ENCODE measurements around the gene POLR1H.
"Not testable (repeated sequence)": the region's sequence is repeated elsewhere in the genome, so short reads cannot be mapped to it uniquely, and the experiment has no call there.

POLR1H gene, protein sequence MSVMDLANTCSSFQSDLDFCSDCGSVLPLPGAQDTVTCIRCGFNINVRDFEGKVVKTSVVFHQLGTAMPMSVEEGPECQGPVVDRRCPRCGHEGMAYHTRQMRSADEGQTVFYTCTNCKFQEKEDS

DNA sequence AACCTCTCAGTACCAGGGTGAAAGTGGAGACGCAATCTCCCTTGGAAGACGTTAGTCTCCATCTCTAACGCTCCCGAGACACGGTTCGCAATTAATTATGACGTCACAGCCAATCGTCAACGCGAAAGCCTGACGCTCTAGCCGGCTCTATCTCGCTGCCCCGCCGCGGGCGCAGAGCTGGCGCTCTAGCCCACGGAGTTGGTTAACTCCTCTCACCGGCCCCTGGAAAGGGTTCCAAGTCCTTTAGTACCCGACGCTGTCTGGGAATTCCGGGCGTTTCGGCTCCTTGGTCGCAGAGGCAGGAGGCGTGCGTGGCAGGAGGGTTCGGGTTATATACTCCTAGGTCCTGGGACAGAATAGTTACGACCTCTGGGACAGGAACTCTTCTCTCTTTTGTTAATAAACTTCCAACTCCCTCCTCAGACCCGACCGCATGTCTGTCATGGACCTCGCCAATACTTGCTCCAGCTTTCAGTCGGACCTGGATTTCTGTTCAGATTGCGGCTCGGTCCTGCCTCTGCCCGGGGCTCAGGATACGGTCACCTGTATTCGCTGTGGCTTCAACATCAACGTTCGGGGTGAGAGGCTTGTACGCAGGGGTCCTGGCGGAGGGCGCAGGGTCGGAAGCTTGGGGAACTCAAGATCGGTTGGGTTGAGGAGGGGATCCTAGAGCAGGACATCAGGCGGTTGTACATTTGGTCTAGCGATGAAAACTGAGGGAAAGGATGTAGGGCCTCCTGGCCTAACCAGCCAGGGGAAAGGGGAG, at the start of gene POLR1H:
TSS of gene POLR1H (plus strand) at position 174 of the 766 bp plus-strand sequence. CDS start at position 434, 260 bp downstream.
- peak; percentile 66 for DNase-seq (ENCODE audit: low read depth)

GRCh38 chr6:30013291-30013922, 47.7 kb upstream of the POLR1H start:
- DNase-seq (ENCODE audit: low read depth) = peak; percentile 10

- DNase-seq (ENCODE audit: low read depth) = no peak
These were observed 41.2 kb upstream of the POLR1H start for GRCh38 chr6:30019819-30020218.

DNA sequence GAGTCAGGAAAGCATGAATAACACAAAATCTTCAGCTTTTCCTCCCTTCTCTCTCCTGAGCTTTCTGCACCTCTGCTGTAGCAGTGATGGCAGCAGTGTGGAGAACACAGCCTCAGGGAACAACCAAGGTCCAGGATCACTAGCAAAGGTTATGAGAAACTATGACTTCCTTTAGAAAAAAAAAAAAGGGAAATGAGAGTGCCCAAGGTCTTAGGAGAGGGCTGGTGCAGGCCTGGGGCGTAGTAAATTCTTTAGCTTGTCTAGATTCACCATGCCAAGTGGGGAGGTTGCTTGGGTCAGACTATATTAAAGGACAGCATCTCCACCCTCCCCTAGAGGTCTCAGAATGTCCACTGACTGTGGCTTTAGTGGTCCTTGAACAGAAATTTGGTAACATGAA, 40.4 kb upstream of the POLR1H start:
- DNase-seq (ENCODE audit: low read depth) = no peak

DNA sequence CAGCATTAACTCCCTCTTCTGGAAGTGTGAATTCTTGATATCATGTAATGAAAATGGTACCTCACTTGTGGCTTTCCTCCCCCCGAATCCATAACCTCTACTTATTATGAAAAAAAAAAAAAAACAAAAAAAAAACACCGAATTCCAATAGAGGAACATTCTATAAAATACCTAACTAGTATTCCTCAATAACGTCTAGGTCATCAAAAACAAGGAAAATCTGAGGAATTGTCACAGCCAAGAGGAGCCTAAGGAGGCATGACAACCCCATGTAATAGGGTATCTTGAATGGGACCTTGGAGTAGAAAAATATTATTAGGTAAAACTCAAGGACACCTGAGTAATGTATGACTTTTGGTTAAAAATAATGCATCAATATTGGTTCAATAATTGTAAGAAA, 38.9 kb upstream of the POLR1H start:
- DNase-seq (ENCODE audit: low read depth) = no peak

GRCh38 chr6:30022712-30023111, 38.4 kb upstream of the POLR1H start:
- not testable (repeated sequence) for DNase-seq (ENCODE audit: low read depth)

DNA sequence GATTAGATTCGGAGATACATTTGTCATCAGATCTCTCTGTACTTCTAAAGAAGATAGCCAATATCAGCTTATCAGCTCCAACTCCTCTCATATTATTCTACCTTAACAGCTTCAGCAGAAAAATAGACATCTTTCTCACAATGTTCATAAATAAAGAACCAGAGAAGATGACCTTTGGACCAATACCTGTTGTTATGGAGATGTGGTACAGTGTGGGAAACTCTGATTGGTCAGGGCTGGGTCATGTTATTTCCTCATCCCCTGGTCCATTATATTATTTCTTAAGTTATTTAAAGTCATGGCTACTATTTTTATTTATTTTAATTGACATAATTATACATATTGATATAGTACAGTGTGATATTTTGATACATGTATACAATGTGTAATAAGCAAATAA, 35.9 kb upstream of the POLR1H start:
- no peak for DNase-seq (ENCODE audit: low read depth)

DNA sequence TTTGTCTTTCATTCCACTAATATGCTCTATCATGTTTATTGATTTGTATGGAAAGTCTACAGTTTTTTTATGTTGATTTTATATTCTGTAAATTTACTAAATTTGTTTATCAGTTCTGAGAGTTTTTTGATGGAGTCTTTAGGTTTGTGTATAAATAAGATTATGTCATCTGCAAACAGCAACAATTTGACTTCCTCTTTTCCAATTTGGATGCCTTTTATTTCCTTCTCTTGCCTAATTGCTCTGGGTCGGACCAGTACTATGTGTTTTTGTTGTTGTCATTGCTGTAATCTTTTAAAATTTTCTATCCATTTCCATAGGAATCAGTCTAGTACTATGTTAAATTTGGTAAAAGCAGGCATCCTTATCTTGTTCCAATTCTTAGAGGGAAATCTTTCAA, 31.5 kb upstream of the POLR1H start:
- DNase-seq (ENCODE audit: low read depth) = no peak

DNA sequence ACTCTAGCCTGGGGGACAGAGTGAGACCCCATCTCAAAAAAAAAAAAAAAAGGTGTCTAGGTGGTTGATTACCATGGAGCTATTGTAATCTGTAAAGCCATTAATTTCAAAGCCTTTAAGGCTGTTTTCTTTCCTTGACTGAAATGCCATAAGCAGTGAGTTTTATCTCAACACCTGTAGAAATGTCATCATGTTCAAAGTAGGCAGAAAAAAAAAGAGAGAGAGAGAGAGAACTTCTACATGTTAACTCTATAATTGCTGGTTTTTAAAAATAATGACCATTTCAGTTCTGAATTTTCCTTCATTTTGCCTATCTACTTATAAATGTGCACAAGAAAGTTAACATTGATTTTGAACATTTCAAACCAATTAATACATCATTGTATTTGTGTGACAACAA, 29.7 kb upstream of the POLR1H start:
- DNase-seq (ENCODE audit: low read depth) = no peak

DNA sequence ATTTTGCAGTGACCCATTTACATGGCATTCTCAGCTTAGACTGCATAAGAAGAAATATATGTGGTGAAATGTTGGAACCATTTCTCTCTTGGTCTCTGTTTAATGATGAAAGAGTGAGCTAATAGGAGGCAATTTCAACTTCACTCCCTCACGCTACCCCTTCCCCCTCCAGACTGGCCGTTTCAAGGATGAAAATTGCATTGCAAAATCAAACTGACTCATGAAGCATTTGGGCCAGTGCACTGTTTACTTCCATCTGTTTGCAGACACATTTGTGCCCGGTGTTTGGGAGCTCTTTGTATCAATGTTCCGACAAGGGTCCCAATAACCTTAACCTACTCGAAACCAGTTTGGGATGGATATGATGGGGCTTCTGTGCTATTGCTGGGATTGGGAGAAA, 27.6 kb upstream of the POLR1H start:
- not testable (repeated sequence) for DNase-seq (ENCODE audit: low read depth)

- DNase-seq (ENCODE audit: low read depth) = no peak
These were observed 25.3 kb upstream of the POLR1H start for GRCh38 chr6:30035784-30036183.

- no peak for DNase-seq (ENCODE audit: low read depth)
These were observed 23.8 kb upstream of the POLR1H start for GRCh38 chr6:30037182-30037788.

DNA sequence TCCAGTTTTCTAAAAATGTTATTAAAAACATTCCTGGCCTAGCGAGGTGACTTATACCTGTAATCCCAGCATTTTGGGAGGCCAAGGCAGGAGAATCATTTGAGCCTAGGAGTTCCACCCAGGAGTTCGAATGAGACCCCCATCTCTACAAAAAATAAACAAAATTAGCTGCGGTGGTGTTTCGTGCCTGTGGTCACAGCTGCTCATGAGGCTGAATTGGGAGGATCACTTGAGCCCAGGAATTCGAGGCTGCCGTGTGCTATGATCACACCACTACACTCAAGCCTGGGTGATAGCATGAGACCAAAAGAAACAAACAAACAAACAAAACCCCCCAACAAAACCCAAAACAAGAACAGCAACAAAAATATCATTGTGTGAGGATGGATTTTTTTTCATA, 19.8 kb upstream of the POLR1H start:
- no peak for DNase-seq (ENCODE audit: low read depth)

DNA sequence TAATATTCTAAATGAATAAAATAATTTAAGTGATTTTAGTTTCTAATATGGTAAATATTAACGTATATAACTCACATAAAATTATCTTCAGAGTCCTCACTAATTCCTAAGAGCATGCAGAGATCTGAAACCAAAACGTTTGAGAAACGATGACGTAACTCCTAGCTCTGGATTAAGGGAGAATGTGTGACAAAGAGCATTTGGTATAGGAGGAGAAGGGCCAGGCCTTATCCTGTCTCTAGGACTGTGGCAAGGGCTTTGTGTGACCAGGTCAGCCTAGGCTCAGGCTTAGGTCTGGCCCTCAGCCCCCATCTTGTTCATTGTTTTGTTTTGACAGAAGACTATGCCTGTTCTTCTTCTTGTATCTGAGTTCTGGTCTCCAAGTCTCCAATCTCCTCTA, 19.2 kb upstream of the POLR1H start:
- DNase-seq (ENCODE audit: low read depth) = no peak

GRCh38 chr6:30042476-30042875, 18.6 kb upstream of the POLR1H start:
- no peak for DNase-seq (ENCODE audit: low read depth)

GRCh38 chr6:30042914-30043313, 18.2 kb upstream of the POLR1H start:
- DNase-seq (ENCODE audit: low read depth) = no peak

GRCh38 chr6:30043744-30044143, 17.3 kb upstream of the POLR1H start:
- no peak for DNase-seq (ENCODE audit: low read depth)

GRCh38 chr6:30044630-30045029, 16.4 kb upstream of the POLR1H start:
- no peak for DNase-seq (ENCODE audit: low read depth)

DNA sequence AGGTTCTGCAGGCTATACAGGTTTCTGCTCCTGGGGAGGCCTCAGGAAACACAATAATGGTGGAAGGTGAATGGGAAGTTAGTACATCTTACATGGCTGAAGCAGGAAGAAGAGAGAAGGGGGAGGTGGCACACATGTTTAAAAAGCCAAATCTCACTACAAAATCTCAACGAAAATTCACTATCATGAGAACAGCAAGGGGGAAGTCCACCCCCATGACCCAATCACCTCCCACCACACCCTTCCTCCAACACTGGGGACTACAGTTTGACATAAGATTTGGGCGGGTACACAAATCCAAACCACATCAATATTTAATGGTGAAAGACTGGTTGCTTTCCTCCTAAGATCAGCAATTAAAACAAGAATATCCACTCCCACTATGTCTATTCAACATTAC, 13.8 kb upstream of the POLR1H start:
- DNase-seq (ENCODE audit: low read depth) = no peak

- no peak for DNase-seq (ENCODE audit: low read depth)
These were observed 7.4 kb upstream of the POLR1H start for GRCh38 chr6:30053682-30054081.

DNA sequence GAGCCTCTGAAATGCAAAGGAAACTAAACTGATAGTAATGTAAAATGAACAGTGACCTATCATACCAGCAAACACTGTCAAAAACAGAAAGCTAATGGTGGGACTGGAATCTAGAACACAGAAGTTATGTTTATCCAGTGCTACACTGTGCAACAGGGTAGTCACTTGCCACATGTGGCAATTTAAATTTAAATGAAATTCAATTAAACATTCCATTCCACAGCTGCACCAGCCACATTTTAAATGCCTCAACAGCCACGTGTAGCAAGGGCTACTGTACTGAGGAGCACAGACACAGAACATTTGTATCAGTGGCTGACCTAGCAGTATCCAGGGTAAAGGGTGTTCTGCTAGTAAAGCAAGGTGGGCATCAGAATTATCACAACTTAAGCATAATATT, 5.6 kb upstream of the POLR1H start:
- no peak for DNase-seq (ENCODE audit: low read depth)

DNA sequence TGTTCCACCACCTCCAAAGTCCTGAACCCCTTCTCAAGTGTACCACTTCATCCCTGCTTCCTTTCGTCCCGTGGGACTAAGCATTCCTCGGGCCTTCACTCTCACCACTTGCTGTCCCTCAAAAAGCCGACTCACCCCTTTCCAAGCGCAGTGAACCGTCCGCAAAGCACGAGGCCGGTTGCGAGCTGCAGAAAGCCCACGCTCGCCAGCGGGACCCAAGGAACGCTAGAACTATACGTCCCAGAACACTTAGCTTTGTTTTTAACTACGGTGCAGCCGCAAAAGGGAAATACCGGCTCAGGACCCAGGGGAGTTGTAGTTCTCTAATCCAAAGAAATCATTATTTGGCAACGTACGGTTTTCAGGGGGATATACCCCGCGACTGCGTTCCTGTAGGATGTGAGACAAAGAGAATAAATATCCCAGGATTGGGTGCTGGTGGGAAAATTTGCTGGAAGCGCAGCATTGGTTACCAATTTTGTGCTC, 416 bp upstream of the POLR1H start:
- no peak for DNase-seq (ENCODE audit: low read depth)

GRCh38 chr6:30061858-30062458, 893 bp downstream of the POLR1H start:
- no peak for DNase-seq (ENCODE audit: low read depth)

Data from stimulated activated CD8-positive, alpha-beta memory T cell treated with anti-CD3 and anti-CD28 coated beads, Interleukin-7, amount 100 ng/mL, for 24 hours (primary cell).